ENCODE measurements around the gene GSK3B.

Gene GSK3B

GRCh38 chr3:119808244-119808643 is 286.0 kb downstream of the GSK3B start:
- no peak overlapping the region for H3K14ac ChIP-seq (ENCODE audit: low read length)
- no CpG with 5 or more reads among the region's 4 CpGs for whole genome bisulfite sequencing, 2 donors (ENCODE audit: extremely low coverage in 2 of 2, insufficient read length in 2 of 2, insufficient replicate concordance in 1 of 2)

GRCh38 chr3:119800844-119801243 is 293.4 kb downstream of the GSK3B start:
- no peak overlapping the region for H3K9ac ChIP-seq (ENCODE audit: low read depth, low read length, poor library complexity)
- WGBS, 2 donors (ENCODE audit: extremely low coverage in 2 of 2, insufficient read length in 2 of 2, insufficient replicate concordance in 1 of 2): no CpG with 5 or more reads among the region's 4 CpGs
- no peak overlapping the region for H2BK12ac ChIP-seq (ENCODE audit: low read length)

More at GRCh38 chr3:119808244-119808643, 286.0 kb downstream of the GSK3B start:
- no peak overlapping the region for H2AK5ac ChIP-seq (ENCODE audit: low read depth, low read length)
- H2BK12ac ChIP-seq (ENCODE audit: low read length): no peak overlapping the region
- no peak overlapping the region for H3K4me3 ChIP-seq (ENCODE audit: low read length in 2 of 2)
- no peak overlapping the region for H2AFZ ChIP-seq (ENCODE audit: low read length)
- H4K91ac ChIP-seq (ENCODE audit: low read depth, low read length, poor library complexity): no peak overlapping the region
- no peak overlapping the region for H3K27ac ChIP-seq (replicated peaks; ENCODE audit: low read length)
- H4K8ac ChIP-seq (ENCODE audit: low read depth, low read length): no peak overlapping the region
- no peaks in the 10 kb centered on the region for H3K4me1 ChIP-seq (ENCODE audit: control insufficient read depth in 2 of 2, insufficient read depth in 1 of 2, low read depth in 1 of 2, low read length in 2 of 2)
- no peak overlapping the region for H3K9ac ChIP-seq (ENCODE audit: low read depth, low read length, poor library complexity)
- no peak for DNase-seq (ENCODE audit: low spot score)
- no peak overlapping the region for H3K18ac ChIP-seq (ENCODE audit: low read length)
- no peak overlapping the region for H2BK120ac ChIP-seq (ENCODE audit: low read depth, low read length)
- H3K9me3 ChIP-seq (replicated peaks in 1 of 2; ENCODE audit: control insufficient read depth in 2 of 2, insufficient read depth in 1 of 2, low read depth in 1 of 2, low read length in 2 of 2): no peaks in the 10 kb centered on the region
- no peaks in the 10 kb centered on the region for H3K79me1 ChIP-seq (ENCODE audit: low read depth, low read length)
- H3K27me3 ChIP-seq (ENCODE audit: control insufficient read depth in 3 of 3, insufficient read depth in 3 of 3, low read depth in 1 of 3, low read length in 3 of 3): peaks cover 0 to 33% (median 0%) of the 10 kb centered on the region in 3 experiments
- H3K36me3 ChIP-seq (replicated peaks in 1 of 2; ENCODE audit: control insufficient read depth in 2 of 2, insufficient read depth in 2 of 2, low read length in 2 of 2): no peaks in the 10 kb centered on the region
- no peak overlapping the region for H3K4me2 ChIP-seq (ENCODE audit: insufficient read depth, low read length, poor library complexity, severe bottlenecking)
- no peak overlapping the region for H2BK5ac ChIP-seq (ENCODE audit: low read length)
- H2BK15ac ChIP-seq (ENCODE audit: low read length): no peak overlapping the region
- H3K23ac ChIP-seq (ENCODE audit: low read depth, low read length, poor library complexity): no peak overlapping the region
- no peak overlapping the region for H3K4ac ChIP-seq (ENCODE audit: low read length)

GRCh38 chr3:119796785-119797184 is 297.5 kb downstream of the GSK3B start:
- no peak overlapping the region for H4K8ac ChIP-seq (ENCODE audit: low read depth, low read length)
- H2BK5ac ChIP-seq (ENCODE audit: low read length): no peak overlapping the region
- no peak overlapping the region for H3K9ac ChIP-seq (ENCODE audit: low read depth, low read length, poor library complexity)
- no peak overlapping the region for H2AK5ac ChIP-seq (ENCODE audit: low read depth, low read length)
- H3K27ac ChIP-seq (replicated peaks; ENCODE audit: low read length): no peak overlapping the region
- no peak overlapping the region for H3K4me3 ChIP-seq (ENCODE audit: low read length in 2 of 2)
- no peak overlapping the region for H3K18ac ChIP-seq (ENCODE audit: low read length)
- DNase-seq (ENCODE audit: low spot score): no peak
- H3K23ac ChIP-seq (ENCODE audit: low read depth, low read length, poor library complexity): no peak overlapping the region
- no peak overlapping the region for H4K91ac ChIP-seq (ENCODE audit: low read depth, low read length, poor library complexity)
- no peaks in the 10 kb centered on the region for H3K36me3 ChIP-seq (replicated peaks in 1 of 2; ENCODE audit: control insufficient read depth in 2 of 2, insufficient read depth in 2 of 2, low read length in 2 of 2)
- H3K4me2 ChIP-seq (ENCODE audit: insufficient read depth, low read length, poor library complexity, severe bottlenecking): no peak overlapping the region
- H3K4ac ChIP-seq (ENCODE audit: low read length): no peak overlapping the region
- no peak overlapping the region for H2BK12ac ChIP-seq (ENCODE audit: low read length)
- peak overlapping the region; percentile 19 for H2BK15ac ChIP-seq (ENCODE audit: low read length)
- H3K14ac ChIP-seq (ENCODE audit: low read length): no peak overlapping the region
- peaks cover 12 to 20% of the 10 kb centered on the region in 2 donors for H3K4me1 ChIP-seq (ENCODE audit: control insufficient read depth in 2 of 2, insufficient read depth in 1 of 2, low read depth in 1 of 2, low read length in 2 of 2)
- H2AFZ ChIP-seq (ENCODE audit: low read length): peak overlapping the region; percentile 46
- no peaks in the 10 kb centered on the region for H3K79me1 ChIP-seq (ENCODE audit: low read depth, low read length)
- H3K9me3 ChIP-seq (replicated peaks in 1 of 2; ENCODE audit: control insufficient read depth in 2 of 2, insufficient read depth in 1 of 2, low read depth in 1 of 2, low read length in 2 of 2): no peaks in the 10 kb centered on the region
- no CpG with 5 or more reads among the region's 2 CpGs for WGBS, 2 donors (ENCODE audit: extremely low coverage in 2 of 2, insufficient read length in 2 of 2, insufficient replicate concordance in 1 of 2)
- H3K27me3 ChIP-seq (ENCODE audit: control insufficient read depth in 3 of 3, insufficient read depth in 3 of 3, low read depth in 1 of 3, low read length in 3 of 3): peaks cover 0 to 8% (median 0%) of the 10 kb centered on the region in 3 experiments
- H2BK120ac ChIP-seq (ENCODE audit: low read depth, low read length): no peak overlapping the region

More at GRCh38 chr3:119800844-119801243, 293.4 kb downstream of the GSK3B start:
- H2AK5ac ChIP-seq (ENCODE audit: low read depth, low read length): no peak overlapping the region
- no peak overlapping the region for H3K4me3 ChIP-seq (ENCODE audit: low read length in 2 of 2)
- no peak overlapping the region for H3K4ac ChIP-seq (ENCODE audit: low read length)
- H2BK15ac ChIP-seq (ENCODE audit: low read length): no peak overlapping the region
- H3K4me1 ChIP-seq (ENCODE audit: control insufficient read depth in 2 of 2, insufficient read depth in 1 of 2, low read depth in 1 of 2, low read length in 2 of 2): peaks cover 2 to 10% of the 10 kb centered on the region in 2 donors
- H3K27me3 ChIP-seq (ENCODE audit: control insufficient read depth in 3 of 3, insufficient read depth in 3 of 3, low read depth in 1 of 3, low read length in 3 of 3): peaks cover 0 to 8% (median 0%) of the 10 kb centered on the region in 3 experiments
- no peak overlapping the region for H2BK120ac ChIP-seq (ENCODE audit: low read depth, low read length)
- H3K27ac ChIP-seq (replicated peaks; ENCODE audit: low read length): no peak overlapping the region
- no peak overlapping the region for H3K14ac ChIP-seq (ENCODE audit: low read length)
- H3K18ac ChIP-seq (ENCODE audit: low read length): no peak overlapping the region
- no peak for DNase-seq (ENCODE audit: low spot score)
- no peak overlapping the region for H3K23ac ChIP-seq (ENCODE audit: low read depth, low read length, poor library complexity)
- no peak overlapping the region for H3K4me2 ChIP-seq (ENCODE audit: insufficient read depth, low read length, poor library complexity, severe bottlenecking)
- H3K36me3 ChIP-seq (replicated peaks in 1 of 2; ENCODE audit: control insufficient read depth in 2 of 2, insufficient read depth in 2 of 2, low read length in 2 of 2): no peaks in the 10 kb centered on the region
- no peak overlapping the region for H4K91ac ChIP-seq (ENCODE audit: low read depth, low read length, poor library complexity)
- no peaks in the 10 kb centered on the region for H3K9me3 ChIP-seq (replicated peaks in 1 of 2; ENCODE audit: control insufficient read depth in 2 of 2, insufficient read depth in 1 of 2, low read depth in 1 of 2, low read length in 2 of 2)
- no peak overlapping the region for H4K8ac ChIP-seq (ENCODE audit: low read depth, low read length)
- H3K79me1 ChIP-seq (ENCODE audit: low read depth, low read length): no peaks in the 10 kb centered on the region
- no peak overlapping the region for H2AFZ ChIP-seq (ENCODE audit: low read length)
- no peak overlapping the region for H2BK5ac ChIP-seq (ENCODE audit: low read length)

- no peak overlapping the region for H4K91ac ChIP-seq (ENCODE audit: low read depth, low read length, poor library complexity)
- no peak overlapping the region for H2BK12ac ChIP-seq (ENCODE audit: low read length)
- H3K23ac ChIP-seq (ENCODE audit: low read depth, low read length, poor library complexity): no peak overlapping the region
- H2AFZ ChIP-seq (ENCODE audit: low read length): peak overlapping the region; percentile 46
- no peak overlapping the region for H4K8ac ChIP-seq (ENCODE audit: low read depth, low read length)
- peaks cover 12 to 20% of the 10 kb centered on the region in 2 donors for H3K4me1 ChIP-seq (ENCODE audit: control insufficient read depth in 2 of 2, insufficient read depth in 1 of 2, low read depth in 1 of 2, low read length in 2 of 2)
- peak overlapping the region; percentile 19 for H2BK15ac ChIP-seq (ENCODE audit: low read length)
- no peak overlapping the region for H2BK120ac ChIP-seq (ENCODE audit: low read depth, low read length)
- H3K4me2 ChIP-seq (ENCODE audit: insufficient read depth, low read length, poor library complexity, severe bottlenecking): no peak overlapping the region
- H3K27ac ChIP-seq (replicated peaks; ENCODE audit: low read length): no peak overlapping the region
- DNase-seq (ENCODE audit: low spot score): no peak
- H3K14ac ChIP-seq (ENCODE audit: low read length): no peak overlapping the region
- no peak overlapping the region for H3K4me3 ChIP-seq (ENCODE audit: low read length in 2 of 2)
- H3K9me3 ChIP-seq (replicated peaks in 1 of 2; ENCODE audit: control insufficient read depth in 2 of 2, insufficient read depth in 1 of 2, low read depth in 1 of 2, low read length in 2 of 2): no peaks in the 10 kb centered on the region
- peaks cover 0 to 8% (median 0%) of the 10 kb centered on the region in 3 experiments for H3K27me3 ChIP-seq (ENCODE audit: control insufficient read depth in 3 of 3, insufficient read depth in 3 of 3, low read depth in 1 of 3, low read length in 3 of 3)
- WGBS, 2 donors (ENCODE audit: extremely low coverage in 2 of 2, insufficient read length in 2 of 2, insufficient replicate concordance in 1 of 2): no CpG with 5 or more reads among the region's 2 CpGs
- H3K4ac ChIP-seq (ENCODE audit: low read length): no peak overlapping the region
- no peaks in the 10 kb centered on the region for H3K36me3 ChIP-seq (replicated peaks in 1 of 2; ENCODE audit: control insufficient read depth in 2 of 2, insufficient read depth in 2 of 2, low read length in 2 of 2)
- peak overlapping the region; percentile 69 for H2AK5ac ChIP-seq (ENCODE audit: low read depth, low read length)
- H3K79me1 ChIP-seq (ENCODE audit: low read depth, low read length): no peaks in the 10 kb centered on the region
- no peak overlapping the region for H2BK5ac ChIP-seq (ENCODE audit: low read length)
- no peak overlapping the region for H3K9ac ChIP-seq (ENCODE audit: low read depth, low read length, poor library complexity)
- H3K18ac ChIP-seq (ENCODE audit: low read length): peak overlapping the region; percentile 88
Observed at GRCh38 chr3:119796368-119796767, 297.9 kb downstream of the GSK3B start.
